ENCODE data around the gene SAMD13. TPM values are rescaled to one million over a fixed set of nuclear protein-coding genes. Genes with fewer than 3 reads are reported as not detected.

Gene SAMD13
- total RNA-seq, 1 experiment from 2014 or later: 2.5 TPM

DNA sequence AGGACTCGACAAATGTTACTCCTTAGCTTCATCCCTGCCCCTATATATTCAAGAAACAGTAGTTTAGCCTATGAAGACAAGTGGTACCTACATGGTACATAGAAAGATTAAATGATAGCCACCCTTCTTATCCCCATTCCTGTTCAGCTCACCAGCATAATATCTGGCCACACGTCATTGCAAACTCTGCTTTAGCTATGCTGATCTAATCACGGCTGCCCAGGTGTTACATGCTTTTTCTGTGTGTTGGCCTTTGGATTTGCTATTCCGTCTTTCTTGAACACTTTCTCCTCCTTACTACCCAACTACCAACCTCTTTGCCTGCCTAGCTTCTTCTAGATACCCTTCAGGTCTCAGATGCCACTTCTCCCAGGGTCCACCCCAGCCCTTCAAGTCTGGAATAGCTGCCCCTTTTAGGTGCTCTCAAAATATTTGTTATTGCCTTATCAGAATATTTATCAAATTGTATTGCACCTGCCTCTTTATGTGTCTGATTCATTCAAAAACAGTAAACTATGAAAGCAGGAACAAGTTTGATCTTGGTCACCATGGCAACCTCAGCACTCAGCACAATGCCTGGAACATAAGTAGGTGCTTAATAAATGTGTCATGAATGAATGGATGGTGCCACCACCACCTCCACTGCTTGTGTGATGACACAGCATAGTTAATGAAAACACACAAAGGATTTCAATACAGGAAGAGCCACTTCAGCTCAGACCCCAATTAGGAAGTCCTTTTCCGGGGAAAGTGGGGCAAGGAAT is 85.4 kb downstream of the SAMD13 start:
- in situ Hi-C loops (cut with HindIII; ENCODE audit: low pct_unique_long_range_greater_than_20kb, low sequenced_read_pairs): no loop called here
- DNase-seq (ENCODE audit: low read depth): no peak

DNA sequence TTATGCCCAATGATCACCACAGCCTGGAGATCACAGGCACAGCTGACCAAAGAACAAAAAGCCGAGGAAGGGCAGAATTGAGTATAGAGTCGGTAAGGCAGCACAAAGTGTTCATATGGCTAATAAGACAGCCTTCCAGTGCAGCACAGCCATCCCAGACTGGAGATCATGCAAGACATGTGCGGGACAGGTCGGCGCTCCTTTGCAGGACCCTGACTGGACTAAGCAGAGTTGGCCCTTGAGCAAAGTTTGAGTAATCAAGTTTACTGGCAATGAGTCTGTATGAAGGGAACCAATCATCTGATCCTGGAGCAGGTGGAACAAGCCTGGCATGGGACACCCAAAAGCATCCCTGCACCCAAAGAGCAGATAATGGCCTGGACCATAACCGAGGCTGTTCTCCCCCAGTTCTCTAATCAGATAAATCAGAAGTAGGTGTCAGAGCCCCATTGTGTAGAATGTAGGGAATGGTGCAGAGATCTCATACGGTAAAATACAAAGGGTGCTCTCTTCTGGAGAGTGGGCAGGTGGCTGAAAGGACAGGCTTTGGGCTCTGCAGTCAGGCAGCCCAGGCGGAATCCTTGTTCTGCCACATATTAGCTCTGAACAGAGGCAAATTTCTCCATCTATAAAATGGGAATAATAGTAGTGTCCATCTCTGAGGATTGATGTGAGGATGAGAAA is 86.1 kb downstream of the SAMD13 start:
- in situ Hi-C loops (cut with HindIII; ENCODE audit: low pct_unique_long_range_greater_than_20kb, low sequenced_read_pairs): no loop called here
- no peak for DNase-seq (ENCODE audit: low read depth)

DNA sequence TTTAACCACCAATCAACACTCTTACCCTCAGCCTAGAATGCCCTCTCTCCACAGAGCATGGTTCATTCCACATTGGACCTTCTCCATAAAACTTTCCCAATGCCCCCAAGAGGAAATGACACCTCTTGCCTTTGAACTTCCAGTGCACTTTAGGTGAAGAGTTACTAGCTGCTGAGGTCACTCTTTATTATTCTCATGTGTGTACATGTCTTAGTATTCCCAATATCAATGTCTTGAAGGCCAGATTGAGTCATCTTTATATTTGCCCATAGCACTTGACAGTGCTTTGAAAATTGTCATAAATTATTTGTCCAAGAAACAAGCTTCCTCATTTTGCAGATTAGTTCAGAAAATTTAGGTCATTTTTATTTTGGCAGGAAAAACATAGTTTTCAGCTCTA is 88.7 kb downstream of the SAMD13 start:
- in situ Hi-C loops (cut with HindIII; ENCODE audit: low pct_unique_long_range_greater_than_20kb, low sequenced_read_pairs): no loop called here

DNA sequence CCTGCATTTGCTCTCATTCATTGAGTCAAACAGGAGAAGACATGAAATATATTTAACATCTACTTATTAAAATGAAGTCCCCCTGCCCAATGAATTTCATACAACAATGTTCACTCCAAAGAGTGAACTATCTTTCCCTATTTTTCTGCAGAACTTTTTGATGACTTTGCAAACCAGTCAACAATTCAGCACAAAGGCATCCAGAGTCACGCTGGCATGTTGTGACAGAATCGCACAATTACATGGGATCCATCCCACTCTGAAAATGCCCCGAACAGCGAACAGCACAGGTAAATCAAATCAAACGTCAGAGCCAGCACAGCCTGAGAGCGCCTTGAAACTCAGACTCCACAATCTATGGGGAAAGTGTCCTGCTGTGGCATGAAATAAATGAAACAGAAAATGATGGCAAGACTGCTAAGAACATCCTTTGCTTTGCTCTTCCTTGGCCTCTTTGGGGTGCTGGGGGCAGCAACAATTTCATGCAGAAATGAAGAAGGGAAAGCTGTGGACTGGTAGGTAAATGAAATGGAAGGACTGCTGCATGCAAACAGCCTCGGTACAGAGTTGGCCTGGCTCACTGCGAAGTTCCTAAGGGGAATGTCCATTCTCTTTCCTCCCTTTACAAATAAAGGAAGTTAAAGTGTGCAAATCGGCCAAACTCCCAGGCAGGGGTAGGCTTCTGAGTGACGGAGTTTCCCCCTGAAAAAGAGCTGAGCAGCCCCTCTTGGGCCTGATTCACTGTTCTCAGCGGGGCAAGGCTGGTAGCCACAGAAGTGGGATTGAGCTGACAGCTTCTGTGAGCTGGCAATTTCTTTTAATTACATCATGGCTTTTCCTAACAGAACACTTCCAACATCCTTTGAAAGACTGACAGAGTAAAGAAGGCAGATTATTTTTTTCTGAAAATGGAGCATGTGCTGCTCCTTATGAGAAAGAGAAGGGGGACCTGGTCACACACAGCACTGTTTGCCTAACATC is 97.0 kb downstream of the SAMD13 start, which contains the start of gene DNASE2B:
TSS of gene DNASE2B (plus strand) at position 310 of the 981 bp plus-strand sequence. CDS start at position 391, 81 bp downstream.
- in situ Hi-C loops (cut with HindIII; ENCODE audit: low pct_unique_long_range_greater_than_20kb, low sequenced_read_pairs): no loop called here
- DNase-seq (ENCODE audit: low read depth): no peak

More for the DNA sequence above, 88.7 kb downstream of the SAMD13 start:
- no peak for DNase-seq (ENCODE audit: low read depth)

Other genes with a start within 250 kb of the SAMD13 start
- gene PRKACB, start 157.4 kb upstream of the SAMD13 start, total RNA-seq (2014; rRNA removed; shearing (Covaris generic); ENCODE audit: low replicate concordance): 6.1 and 8.7 TPM in 2 replicates
- not detected in 2 replicates for gene DNASE2B, start 96.8 kb downstream of the SAMD13 start, total RNA-seq (2014; rRNA removed; shearing (Covaris generic); ENCODE audit: low replicate concordance)
- 40.3 and 41.2 TPM in 2 replicates for gene RPF1, start 177.6 kb downstream of the SAMD13 start, total RNA-seq (2014; rRNA removed; shearing (Covaris generic); ENCODE audit: low replicate concordance)
- gene SPATA1, start 204.7 kb downstream of the SAMD13 start, total RNA-seq (2014; rRNA removed; shearing (Covaris generic); ENCODE audit: low replicate concordance): not detected in 2 replicates
- gene GNG5, start 204.9 kb downstream of the SAMD13 start, total RNA-seq (2014; rRNA removed; shearing (Covaris generic); ENCODE audit: low replicate concordance): 81.2 and 90.2 TPM in 2 replicates